Dedifferentiated amniotic fluid mesenchymal stem cell (primary cell): Measurements from ENCODE around the gene MAGIX.
"Not testable (repeated sequence)": the region's sequence is repeated elsewhere in the genome, so short reads cannot be mapped to it uniquely, and the experiment has no call there.

ENCODE experiments used
- DNase-seq: peaks from one replicate; pipeline ENCODE4 v3.0.0-alpha.2; 2016; ENCODE audit errors: extremely low spot score

Gene MAGIX

GRCh38 chrX:49160908-49161307, 1.6 kb upstream of the MAGIX start:
- no peak for DNase-seq

DNA sequence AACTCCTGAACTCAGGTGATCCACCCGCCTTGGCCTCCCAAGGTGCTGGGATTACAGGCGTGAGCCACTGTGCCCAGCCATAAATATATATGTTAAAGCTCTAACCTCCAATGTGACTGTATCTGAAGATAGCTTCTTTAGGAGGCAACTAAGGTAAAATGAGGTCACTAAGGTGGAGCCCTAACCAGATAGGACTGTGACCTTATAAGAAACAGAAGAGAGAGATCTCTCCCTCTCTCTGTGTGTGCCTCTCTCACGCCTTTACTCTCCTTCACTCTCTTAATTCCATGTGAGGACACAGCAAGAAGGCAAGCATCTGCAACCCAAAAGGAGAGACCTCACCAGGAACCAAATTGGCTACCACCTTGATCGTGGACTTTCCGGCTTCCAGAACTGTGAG, 926 bp upstream of the MAGIX start:
- DNase-seq = no peak

DNA sequence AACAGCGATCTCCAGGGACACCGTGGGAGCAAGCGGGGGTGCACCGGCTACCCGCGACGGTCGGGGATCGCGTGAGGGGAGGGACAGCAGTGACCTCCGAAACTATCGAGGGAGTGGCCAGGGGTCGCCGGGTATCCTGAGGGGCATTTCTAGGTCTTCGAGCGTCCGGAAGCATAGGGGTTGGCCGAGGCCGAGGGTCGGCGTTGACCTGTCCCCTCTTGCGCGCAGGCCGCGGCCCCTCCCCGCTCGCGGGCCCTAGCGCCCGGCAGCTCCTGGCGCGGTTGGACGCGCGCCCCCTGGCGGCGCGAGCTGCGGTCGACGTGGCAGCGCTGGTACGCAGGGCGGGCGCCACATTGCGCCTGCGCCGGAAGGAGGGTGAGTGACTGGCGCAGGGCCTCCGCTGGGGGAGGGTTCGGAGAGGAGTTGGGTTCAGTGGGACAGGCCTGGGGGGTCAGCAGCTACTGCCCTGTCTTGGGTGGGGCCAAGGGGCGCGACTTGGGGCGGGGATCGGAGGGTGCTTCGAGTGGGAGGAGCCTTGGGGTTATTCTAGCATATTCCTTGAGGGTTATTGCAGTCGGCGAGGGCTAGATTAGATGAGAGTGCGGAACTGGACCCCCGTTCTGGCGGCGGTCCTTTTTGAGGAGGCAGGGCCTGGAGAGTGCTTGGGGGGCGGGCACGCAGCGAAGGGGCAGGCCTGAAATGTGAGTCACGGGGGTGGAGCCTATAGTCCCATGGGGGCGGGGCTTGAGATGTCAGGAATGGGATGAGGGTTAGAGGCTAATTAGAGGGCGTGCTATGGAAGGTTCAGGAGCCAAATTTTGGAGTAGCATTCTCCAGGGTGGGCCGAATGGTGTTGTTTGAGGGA, 1.2 kb downstream of the MAGIX start:
- peak; percentile 51 for DNase-seq

GRCh38 chrX:49164589-49165360, 2.2 kb downstream of the MAGIX start:
- no peak for DNase-seq

GRCh38 chrX:49165901-49166881, 3.6 kb downstream of the MAGIX start:
- DNase-seq = no peak

DNA sequence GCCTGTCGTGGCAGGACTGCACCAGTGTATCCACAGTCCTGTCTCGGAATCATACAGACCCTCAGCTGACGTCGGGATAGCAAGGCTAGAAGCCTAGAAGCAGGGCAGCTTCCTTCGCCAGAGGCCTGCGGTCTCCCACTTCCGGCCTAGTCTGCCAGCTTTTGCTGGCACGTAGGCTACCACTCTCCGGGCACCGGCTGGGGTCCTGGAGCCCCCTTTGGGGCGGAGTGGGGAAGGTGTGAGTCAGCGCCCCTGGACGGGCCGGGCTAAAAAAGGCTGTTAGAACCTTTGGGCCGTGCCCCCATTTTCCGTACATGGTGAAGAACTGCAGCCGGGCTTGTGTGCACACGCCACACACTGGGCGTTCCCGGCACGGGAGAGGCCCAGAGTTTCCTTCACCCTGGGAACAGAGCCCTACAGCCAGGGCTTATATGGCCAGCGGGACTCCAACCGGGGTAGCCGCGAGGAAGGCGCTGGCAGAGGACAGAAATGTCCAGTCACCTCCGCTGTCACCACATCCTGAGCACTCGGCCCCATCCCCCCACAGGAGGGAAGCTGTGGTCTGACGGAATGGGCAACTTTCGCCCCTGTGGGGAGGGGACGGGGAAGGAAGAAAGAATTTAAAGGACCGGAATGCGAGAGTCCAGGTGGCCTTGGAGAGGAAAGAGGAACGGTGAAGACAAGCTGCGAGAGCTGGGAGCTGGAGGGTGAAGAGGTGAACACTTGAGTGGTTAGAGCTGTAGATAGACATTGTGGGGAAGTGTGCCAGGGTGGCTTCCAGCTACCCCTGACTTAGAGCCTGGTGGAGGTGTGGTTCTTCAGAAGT, 4.6 kb downstream of the MAGIX start:
- no peak for DNase-seq

GRCh38 chrX:49167740-49168108, 5.2 kb downstream of the MAGIX start:
- no peak for DNase-seq

GRCh38 chrX:49171752-49172279, 9.3 kb downstream of the MAGIX start, which contains the start of gene PLP2:
PLP2 (plus strand) TSS chrX:49171898; CDS start chrX:49172001, 103 bp downstream.
- DNase-seq = no peak

DNA sequence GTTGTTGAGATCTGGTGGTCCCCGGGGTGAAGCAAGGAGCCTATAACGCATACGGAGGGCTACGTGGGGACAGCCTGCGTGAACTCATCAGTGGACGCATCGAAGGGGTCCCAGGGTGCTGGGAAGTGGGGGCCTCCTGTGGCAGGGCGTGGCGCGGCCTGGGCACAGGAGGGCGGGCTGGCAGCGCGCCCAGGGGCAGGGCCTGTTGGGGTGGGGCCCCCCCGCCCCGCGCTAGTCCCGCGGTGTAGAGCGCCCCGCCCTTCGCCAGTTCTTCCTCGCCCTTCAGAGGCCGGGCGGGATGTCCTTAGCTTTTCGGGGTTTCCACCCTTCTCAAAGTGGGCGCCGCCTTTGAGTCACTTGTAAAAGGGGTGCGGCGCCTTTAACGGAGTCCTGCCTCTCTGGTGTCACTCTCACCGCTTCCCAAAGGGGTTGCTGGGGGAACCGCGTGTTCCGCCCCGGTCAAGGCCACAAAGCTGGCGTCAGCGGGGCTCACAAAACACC, 9.8 kb downstream of the MAGIX start:
- DNase-seq = no peak

GRCh38 chrX:49173544-49173943, 11.0 kb downstream of the MAGIX start:
- DNase-seq = not testable (repeated sequence)

- DNase-seq = no peak
Observed at GRCh38 chrX:49174723-49175122, 12.2 kb downstream of the MAGIX start.

GRCh38 chrX:49175435-49176274, 13.1 kb downstream of the MAGIX start:
- DNase-seq = no peak

DNA sequence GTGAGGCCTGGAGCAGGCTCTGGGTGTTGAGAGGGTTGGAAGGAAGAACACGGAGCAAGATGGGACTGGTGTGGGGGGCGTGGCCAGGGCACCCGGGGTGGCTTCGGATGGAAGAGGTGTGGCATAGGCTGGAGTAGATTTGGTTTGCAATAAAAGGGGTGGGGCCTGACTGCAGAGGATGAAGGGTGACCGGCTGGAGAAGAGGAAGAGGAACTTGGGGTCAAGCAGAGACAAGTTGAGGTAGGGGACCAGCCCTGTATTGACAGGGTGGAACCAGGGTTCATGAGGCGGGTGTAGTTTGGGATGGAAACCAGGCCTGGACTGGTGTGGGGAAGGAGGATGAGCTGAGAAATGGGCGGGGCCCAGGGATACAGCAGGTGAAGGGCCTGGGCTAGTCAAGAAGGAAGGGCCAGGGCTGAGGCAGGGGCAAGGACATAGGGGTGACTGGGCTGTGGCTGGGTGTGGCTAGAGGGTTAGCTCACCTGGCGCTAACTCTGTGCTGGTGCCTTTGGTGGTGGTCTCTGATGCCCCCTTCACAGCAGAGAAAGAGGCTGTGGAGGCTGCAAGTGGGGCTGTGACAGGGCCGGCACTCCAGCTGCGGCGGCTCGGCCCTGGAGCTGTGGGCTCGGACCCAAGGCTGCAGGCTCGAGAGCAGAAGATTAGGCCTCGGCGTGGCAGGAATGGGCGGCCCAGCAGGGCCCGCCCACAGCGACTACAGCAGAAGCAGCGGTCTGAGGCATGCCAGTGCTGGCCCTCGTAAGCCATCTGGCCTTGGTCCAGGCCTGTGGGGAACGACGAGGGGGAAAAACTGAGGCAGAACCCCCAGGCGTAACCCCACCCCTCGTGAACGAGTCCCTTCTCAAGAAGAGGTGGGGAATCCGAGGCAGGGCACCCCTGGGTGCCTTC, 14.1 kb downstream of the MAGIX start:
- DNase-seq = no peak

DNA sequence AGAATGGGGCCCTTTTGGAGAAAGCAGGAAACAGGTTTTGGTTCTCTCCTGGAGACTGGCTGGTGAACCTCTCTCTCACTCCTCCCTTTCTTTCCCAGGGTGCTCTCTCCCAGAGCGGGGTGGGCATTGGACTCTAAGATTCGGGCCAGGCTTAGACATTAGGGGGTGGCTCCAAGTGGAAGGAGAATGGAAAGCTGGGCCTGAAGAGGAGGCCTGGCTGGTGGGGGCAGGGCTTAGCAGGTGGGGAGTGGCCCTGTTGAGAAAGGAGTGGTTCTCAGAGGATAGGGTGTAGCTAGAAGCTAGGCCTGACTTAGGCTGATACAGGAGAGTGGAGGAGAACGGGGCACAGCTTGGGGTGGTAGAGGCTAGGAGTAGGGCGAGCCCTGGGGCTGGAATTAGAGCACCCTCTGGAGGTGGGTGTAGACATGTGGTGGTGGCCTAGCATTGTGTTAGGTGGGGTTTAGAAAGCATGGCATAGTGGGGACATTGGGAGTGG, 14.8 kb downstream of the MAGIX start:
- no peak for DNase-seq

DNA sequence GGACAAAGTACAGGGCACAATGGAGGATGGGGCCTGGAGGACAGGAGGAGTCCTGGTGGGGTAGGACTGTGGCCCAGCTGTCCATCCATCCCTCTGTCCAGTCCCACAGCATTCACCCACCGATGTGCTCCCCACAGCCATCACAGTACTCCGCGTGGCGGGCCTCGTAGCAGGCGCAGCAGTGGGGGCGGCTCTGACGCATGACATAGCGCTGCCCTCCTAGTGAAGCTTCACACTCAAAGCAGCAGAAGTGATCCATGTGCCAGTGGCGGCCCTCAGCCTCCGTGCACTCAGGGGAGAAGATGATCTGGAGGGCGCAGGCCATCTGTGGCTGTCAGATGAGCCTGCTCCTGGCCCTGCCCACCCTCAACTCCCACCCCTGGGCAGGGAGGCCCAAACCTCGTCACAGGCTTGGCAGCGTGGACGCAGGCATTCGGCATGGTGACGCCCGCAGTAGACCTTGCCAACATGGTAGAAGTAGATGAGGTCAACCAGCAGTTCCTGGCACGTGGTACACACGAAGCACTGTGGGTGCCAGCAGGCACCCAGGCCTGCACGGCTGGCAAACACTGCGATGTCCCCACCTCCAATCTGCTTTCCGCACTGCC, 15.4 kb downstream of the MAGIX start:
- DNase-seq = no peak

DNA sequence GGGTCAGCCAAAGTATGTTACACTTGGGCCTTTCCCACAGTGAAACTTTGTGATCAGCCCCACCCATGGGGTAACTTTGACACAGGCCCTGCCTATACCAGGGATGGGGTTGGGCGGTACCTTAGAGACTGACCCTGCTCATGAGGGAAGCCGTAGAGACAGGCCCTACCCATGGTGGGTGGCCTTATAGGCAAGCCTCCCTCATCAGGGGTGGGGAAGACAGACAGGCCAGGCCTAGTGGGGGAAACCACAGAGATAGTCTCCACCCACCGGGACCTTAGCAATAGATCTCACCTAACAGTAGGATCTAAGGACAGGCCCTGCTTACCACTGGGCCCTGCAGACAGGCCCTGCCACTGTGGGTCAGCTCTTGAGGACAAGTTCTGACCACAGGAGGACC, 16.0 kb downstream of the MAGIX start:
- DNase-seq = no peak

GRCh38 chrX:49179358-49179757, 16.8 kb downstream of the MAGIX start:
- DNase-seq = no peak
